HT1080 (cell line): ENCODE data around the gene C11orf52. TPM values are rescaled to one million over a fixed set of nuclear protein-coding genes. Genes with fewer than 3 reads are reported as not detected.
"Not testable (repeated sequence)": the region's sequence is repeated elsewhere in the genome, so short reads cannot be mapped to it uniquely, and the experiment has no call there.

Source experiments
- DNase-seq: peaks from one replicate; pipeline ENCODE4 v3.0.0-alpha.2; 2015; ENCODE audit warnings: low read depth
- polyA plus RNA-seq, 2 experiments: library from polyadenylated mRNA; depleted of rRNA; stranded (reverse); fragments of >200 nt; gene quantifications; 2 replicates each; pipeline ENCODE4 v1.2.3, GENCODE V29; 2015
- total RNA-seq: library from RNA; depleted of rRNA; stranded (reverse); fragments of >200 nt; shearing (Covaris generic); gene quantifications from 2 replicates; pipeline ENCODE4 v1.2.3, GENCODE V29; 2014; rRNA removed

Gene C11orf52
- not detected in 2 replicates for total RNA-seq
- not detected in 2 replicates for polyA plus RNA-seq (2015; cell fraction: cytosol; rRNA removed)
- not detected in 2 replicates for polyA plus RNA-seq (2015; cell fraction: nucleus; rRNA removed)

GRCh38 chr11:111918390-111919256 is at the start of gene C11orf52:
Gene C11orf52, plus strand, starts transcription at chr11:111918913. Its CDS starts 60 bp downstream, at chr11:111918973.
- peak; percentile 10 for DNase-seq

- no peak for DNase-seq
Observed at GRCh38 chr11:111870113-111870512, 48.6 kb upstream of the C11orf52 start.

GRCh38 chr11:111870522-111870885 is 48.2 kb upstream of the C11orf52 start:
- no peak for DNase-seq

GRCh38 chr11:111870886-111871692 is 47.6 kb upstream of the C11orf52 start, which contains the start of gene ALG9:
Gene ALG9, minus strand, starts transcription at chr11:111871581. Its CDS starts 99 bp downstream, at chr11:111871482.
- peak; percentile 74 for DNase-seq

- no peak for DNase-seq
Observed at GRCh38 chr11:111871693-111872161, 47.0 kb upstream of the C11orf52 start.

- DNase-seq = no peak
Observed at GRCh38 chr11:111878385-111878848, 40.3 kb upstream of the C11orf52 start.

- DNase-seq = peak; percentile 98
Observed at GRCh38 chr11:111878849-111879636, 39.7 kb upstream of the C11orf52 start, which contains the start of the genes CFAP68 and FDXACB1. Gene CFAP68, plus strand, starts transcription at chr11:111879541. Its CDS starts 20 bp downstream, at chr11:111879561. Gene FDXACB1, minus strand, starts transcription at chr11:111879165. Its CDS starts 33 bp downstream, at chr11:111879132.

GRCh38 chr11:111879637-111879960 is 39.1 kb upstream of the C11orf52 start:
- DNase-seq = no peak

- no peak for DNase-seq
Observed at GRCh38 chr11:111882202-111882601, 36.5 kb upstream of the C11orf52 start.

GRCh38 chr11:111885053-111885452 is 33.7 kb upstream of the C11orf52 start:
- not testable (repeated sequence) for DNase-seq

GRCh38 chr11:111886032-111886431 is 32.7 kb upstream of the C11orf52 start:
- no peak for DNase-seq

- no peak for DNase-seq
Observed at GRCh38 chr11:111886844-111887243, 31.9 kb upstream of the C11orf52 start.

GRCh38 chr11:111905411-111905810 is 13.3 kb upstream of the C11orf52 start:
- no peak for DNase-seq

GRCh38 chr11:111906680-111907079 is 12.0 kb upstream of the C11orf52 start:
- no peak for DNase-seq

- DNase-seq = no peak
Observed at GRCh38 chr11:111908639-111909305, 9.9 kb upstream of the C11orf52 start.

GRCh38 chr11:111909378-111909777 is 9.3 kb upstream of the C11orf52 start:
- DNase-seq = no peak

- DNase-seq = no peak
Observed at GRCh38 chr11:111910676-111911562, 7.8 kb upstream of the C11orf52 start.

GRCh38 chr11:111911563-111912401 is 6.9 kb upstream of the C11orf52 start, which contains the start of gene CRYAB:
Gene CRYAB, minus strand, starts transcription at chr11:111911770. Its CDS starts 46 bp downstream, at chr11:111911724.
- peak; percentile 36 for DNase-seq
